ENCODE measurements around the gene HACD3.
A peak's percentile ranks its signal among the peaks of the same experiment; 100 is the strongest.
"Not testable (repeated sequence)": the region's sequence is repeated elsewhere in the genome, so short reads cannot be mapped to it uniquely, and the experiment has no call there.

HACD3 gene

GRCh38 chr15:65530318-65531111, at the start of gene HACD3:
HACD3 (plus strand) TSS chr15:65530463; CDS start chr15:65530632, 169 bp downstream.
- DNase-seq (ENCODE audit: low spot score) = peak; percentile 88

DNA sequence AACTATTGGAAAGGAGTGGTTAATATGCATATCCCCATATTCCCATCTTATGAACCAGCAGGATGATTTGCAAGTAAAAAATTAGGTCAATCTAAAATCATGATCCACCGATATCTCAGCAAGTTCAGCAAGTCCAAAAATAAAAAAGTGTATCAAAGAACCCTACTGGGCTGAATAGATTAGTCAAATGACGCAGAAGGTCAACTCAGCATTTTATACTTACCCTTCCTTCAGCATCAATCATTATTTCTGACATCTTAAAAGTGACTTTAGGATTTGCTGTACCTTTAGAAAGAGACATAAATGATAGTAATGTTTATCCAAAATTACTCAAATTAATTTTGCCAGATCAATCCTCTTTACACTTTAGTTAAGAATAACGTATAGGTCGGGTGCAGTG, 45.4 kb upstream of the HACD3 start:
- no peak for DNase-seq (ENCODE audit: low spot score)

DNA sequence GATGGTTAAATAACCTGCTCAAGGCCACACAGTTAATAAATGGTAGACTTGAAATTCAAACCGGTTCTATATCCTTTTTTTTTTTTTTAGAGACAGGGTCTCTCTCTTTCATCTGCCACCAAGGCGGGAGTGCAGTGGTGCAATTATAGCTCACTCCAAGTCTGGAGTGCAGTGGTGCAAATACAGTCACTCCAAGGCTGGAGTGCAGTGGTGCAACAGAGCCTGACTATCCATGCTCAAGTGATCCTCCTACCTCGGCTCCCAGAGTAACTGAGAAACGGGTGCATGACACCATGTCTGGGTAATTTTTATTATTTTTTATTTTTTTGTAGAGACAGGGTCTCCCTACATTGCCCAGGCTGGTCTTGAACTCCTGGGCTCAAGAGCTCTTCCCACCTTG, 36.2 kb upstream of the HACD3 start:
- DNase-seq (ENCODE audit: low spot score) = no peak

GRCh38 chr15:65509321-65509720, 20.9 kb upstream of the HACD3 start:
- no peak for DNase-seq (ENCODE audit: low spot score)

DNA sequence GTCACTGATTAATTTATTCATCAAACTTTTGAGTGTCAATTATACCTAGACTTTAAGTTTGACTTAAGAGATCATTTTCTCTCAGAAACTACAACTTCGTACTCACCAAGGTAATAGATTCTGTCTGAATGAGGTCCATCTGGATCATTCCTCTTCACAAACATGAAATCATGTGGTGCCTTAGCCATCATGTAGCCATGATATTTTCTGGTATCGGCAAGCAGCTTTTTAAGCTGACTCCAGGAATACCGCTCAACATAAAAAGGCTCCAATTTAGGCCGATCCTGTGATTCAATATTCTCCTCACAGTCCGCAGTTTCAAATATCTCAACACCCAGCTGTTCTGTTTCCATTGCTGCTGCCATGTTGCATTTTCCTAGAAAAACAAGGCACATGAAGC, 18.1 kb upstream of the HACD3 start:
- no peak for DNase-seq (ENCODE audit: low spot score)

GRCh38 chr15:65512807-65513416, 17.4 kb upstream of the HACD3 start:
- no peak for DNase-seq (ENCODE audit: low spot score)

- peak; percentile 91 for DNase-seq (ENCODE audit: low spot score)
Observed at GRCh38 chr15:65516997-65517865, 13.0 kb upstream of the HACD3 start, which contains the start of gene DPP8. DPP8 (minus strand) TSS chr15:65517689; CDS start chr15:65512553, 5,136 bp downstream.

GRCh38 chr15:65517866-65518207, 12.4 kb upstream of the HACD3 start:
- DNase-seq (ENCODE audit: low spot score) = no peak

- no peak for DNase-seq (ENCODE audit: low spot score)
Observed at GRCh38 chr15:65518633-65519285, 11.5 kb upstream of the HACD3 start.

GRCh38 chr15:65521350-65521749, 8.9 kb upstream of the HACD3 start:
- DNase-seq (ENCODE audit: low spot score) = no peak

GRCh38 chr15:65524226-65524625, 6.0 kb upstream of the HACD3 start:
- no peak for DNase-seq (ENCODE audit: low spot score)

DNA sequence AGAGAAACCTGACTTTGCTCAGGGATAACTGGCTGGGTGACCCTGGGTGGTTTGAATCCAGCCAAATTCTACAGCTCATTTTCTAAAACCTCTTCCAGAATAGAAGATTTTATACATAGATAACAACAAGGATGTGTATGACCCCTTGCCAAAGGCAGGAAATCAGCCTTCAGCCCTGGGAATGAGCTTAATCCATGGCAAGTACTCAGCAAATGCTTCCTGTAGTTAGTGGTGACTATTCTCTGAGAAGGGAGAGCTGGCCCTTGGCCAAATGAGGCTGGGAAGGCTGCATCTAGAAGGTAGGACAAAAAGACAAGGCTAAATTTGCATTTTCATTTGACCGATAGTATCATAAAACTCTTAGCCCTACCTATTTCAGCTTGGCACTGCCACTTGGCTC, 4.6 kb upstream of the HACD3 start:
- DNase-seq (ENCODE audit: low spot score) = no peak

DNA sequence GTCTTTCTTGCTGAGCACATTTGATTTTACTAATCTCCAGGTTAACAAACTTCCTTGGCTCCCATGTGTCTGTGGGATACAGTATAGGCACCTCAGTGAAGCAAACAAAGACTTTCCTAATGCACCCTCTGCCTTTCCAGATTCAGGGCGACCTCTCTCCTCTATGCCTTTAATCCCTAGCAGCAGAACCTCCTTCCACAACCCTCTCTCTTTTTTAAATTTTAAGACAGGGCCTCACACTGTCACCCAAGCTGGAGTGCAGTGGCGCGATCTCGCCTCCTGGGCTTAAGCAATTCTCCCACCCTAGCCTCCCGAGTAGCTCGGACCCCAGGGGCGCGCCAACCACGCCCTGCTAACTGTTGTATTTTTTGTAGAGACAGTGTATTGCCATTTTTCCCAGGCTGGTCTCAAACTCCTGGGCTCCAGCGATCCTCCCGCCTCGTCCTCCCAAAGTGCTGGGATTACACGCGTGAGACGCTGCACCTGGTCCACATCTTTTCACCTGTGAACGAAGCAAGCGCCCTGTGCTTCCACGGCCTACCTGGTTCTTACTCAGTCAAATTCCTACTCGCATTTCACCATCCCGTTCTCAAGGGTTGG, 1.7 kb upstream of the HACD3 start:
- DNase-seq (ENCODE audit: low spot score) = no peak

DNA sequence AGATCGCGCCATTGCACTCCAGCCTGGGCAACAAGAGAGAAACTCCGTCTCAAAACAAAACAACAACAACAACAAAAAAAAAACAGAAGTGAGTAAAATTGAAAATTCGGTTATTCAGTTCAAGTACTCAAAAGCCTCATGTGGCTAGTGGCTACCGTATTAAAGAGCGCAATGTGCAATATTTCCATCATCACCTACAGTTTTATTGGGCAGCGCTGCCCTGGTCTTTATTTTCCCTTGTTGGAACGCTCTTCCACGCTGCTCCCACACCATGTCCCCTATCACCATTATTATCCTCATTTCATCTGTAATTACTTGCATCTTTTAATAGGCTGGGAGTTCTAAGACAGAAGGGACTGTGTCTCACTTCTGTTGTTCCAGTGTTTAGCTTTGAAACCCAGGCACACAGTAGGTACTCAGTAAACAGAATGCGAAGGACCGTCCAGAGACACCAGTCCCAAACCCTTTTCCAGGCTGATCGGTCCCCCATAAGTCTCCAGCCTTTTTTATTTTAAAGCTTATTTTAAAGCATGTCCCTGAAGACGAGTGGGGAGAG, 423 bp upstream of the HACD3 start:
- DNase-seq (ENCODE audit: low spot score) = no peak

- DNase-seq (ENCODE audit: low spot score) = no peak
Observed at GRCh38 chr15:65532738-65533051, 2.4 kb downstream of the HACD3 start.

DNA sequence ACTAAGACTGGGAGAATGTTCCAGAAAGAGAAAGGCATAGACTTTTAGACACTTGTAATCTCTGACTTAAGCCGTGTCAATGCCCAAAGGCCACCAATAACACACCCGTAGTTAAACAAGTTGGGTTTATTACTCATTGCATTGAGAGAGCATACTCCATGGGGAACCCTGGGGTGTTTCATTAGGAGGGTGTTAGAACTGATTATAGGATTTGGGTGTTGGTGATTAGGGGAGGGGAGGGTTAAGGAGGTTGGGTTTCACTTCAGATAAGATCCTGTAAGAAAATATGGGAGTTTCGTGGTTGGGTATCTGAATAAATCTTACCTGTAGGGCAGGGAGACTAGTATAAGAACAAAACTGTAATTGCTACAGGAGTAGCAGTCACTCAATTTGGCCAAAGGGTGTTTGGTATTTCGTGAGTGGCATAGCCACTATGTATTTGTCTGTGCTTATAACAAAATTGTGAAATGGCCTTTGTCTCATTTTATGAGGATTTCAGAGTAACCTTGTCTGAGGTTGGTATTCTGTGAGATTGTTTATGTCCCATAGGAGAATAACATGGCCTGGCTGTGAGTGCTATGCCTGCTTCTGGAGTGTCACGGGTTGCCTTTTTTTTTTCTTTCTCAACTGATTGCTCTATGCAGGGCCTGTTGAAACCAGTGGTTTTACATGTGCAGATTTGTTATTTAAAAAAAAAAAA, 2.9 kb downstream of the HACD3 start:
- DNase-seq (ENCODE audit: low spot score) = no peak

DNA sequence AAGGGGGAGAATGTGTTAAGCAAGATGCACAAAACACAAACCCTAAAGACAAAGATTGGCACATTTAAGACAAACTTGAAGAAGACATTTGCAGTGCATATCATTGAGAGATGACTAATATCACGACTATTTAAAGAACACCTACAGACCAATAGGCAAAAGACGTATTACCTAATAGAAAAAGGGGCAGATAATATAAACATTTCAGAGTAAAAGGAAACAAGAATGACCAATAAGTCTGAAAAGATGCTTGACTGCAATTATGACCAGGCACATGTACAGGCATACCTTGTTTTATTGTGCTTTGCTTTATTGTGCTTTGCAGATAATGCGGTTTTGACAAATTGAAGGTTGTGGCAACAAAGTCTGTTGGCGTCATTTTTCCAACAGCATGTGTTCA, 4.9 kb downstream of the HACD3 start:
- DNase-seq (ENCODE audit: low spot score) = no peak

DNA sequence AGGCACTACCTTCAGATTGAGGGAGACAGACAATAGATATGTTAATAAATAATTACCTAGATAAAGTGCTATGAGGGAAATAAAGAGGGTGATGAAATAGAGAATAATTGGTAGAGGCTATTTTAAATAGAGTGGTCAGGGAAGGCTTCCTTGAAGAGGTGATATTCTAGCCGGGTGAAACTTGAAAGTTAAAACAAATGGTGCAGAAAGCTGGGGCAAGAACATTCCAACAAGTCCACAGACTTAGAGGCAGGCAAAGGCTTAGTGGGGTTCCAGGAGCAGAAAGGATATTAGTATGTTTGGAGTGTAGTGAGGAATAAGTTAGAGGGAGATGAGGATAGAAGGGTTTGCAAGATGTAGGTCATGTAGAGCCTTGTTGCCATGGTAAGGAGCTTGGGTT, 10.1 kb downstream of the HACD3 start:
- no peak for DNase-seq (ENCODE audit: low spot score)

- no peak for DNase-seq (ENCODE audit: low spot score)
Observed at GRCh38 chr15:65541231-65541820, 11.1 kb downstream of the HACD3 start.

DNA sequence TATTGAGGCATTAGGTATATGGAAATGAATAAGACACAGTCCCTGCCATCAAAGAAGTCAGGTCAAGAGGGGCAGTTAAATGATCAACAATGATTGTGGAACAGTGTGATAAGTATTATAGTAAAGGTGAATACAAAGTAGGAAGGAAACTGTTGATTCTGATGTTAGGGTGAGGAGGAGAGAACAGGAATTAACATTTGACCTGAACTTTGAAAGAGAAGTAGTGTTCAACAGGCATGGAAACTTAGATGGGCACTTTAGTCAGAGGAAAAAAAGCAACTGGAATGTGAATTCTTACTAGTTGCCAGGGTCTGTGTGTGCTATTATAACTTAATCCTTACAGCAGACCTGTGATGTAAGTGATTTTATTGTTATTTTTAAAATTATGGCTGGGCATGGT, 17.6 kb downstream of the HACD3 start:
- no peak for DNase-seq (ENCODE audit: low spot score)

- DNase-seq (ENCODE audit: low spot score) = not testable (repeated sequence)
Observed at GRCh38 chr15:65549288-65549687, 19.0 kb downstream of the HACD3 start.

All from CD4-positive, alpha-beta T cell treated with Interleukin-6 at 100 ng/mL for 8 hours (primary cell).